ENCODE measurements around the gene PDE4D. TPM values are rescaled to one million over a fixed set of nuclear protein-coding genes. Genes with fewer than 3 reads are reported as not detected.

The PDE4D gene
- total RNA-seq, 1 experiment from 2014 or later: 11.6 TPM

- BruUV-seq (replicated peaks): no TSS peak
Observed at GRCh38 chr5:59592101-59592500, 301.4 kb downstream of the PDE4D start.

GRCh38 chr5:59591162-59591561, 302.4 kb downstream of the PDE4D start:
- peaks cover 14% of the 10 kb centered on the region for H3K36me3 Mint-ChIP-seq (ENCODE audit: insufficient read depth, unreplicated experiment)
- no peak overlapping the region for H3K4me3 Mint-ChIP-seq (ENCODE audit: low read depth, unreplicated experiment)
- CTCF ChIA-PET: interaction anchor here (0.7 to 1.3 kb wide), 3 partner anchors 28 to 82 kb away, joined by 3 read pairs; no protein-coding TSS in a partner anchor
- TF ChIP-seq CTCF (IDR thresholded peaks at IDR 0.05; ENCODE audit: unreplicated experiment): no peak
- H3K27ac Mint-ChIP-seq (ENCODE audit: unreplicated experiment): peak overlapping the region; percentile 60
- H3K9me3 Mint-ChIP-seq (ENCODE audit: low read depth, unreplicated experiment): peaks cover 3% of the 10 kb centered on the region
- H3K27me3 Mint-ChIP-seq (ENCODE audit: unreplicated experiment): no peaks in the 10 kb centered on the region
- BruUV-seq (replicated peaks): no TSS peak
- no peak for DNase-seq
- peaks cover 47% of the 10 kb centered on the region for H3K4me1 Mint-ChIP-seq (ENCODE audit: low read depth, unreplicated experiment)
- intact Hi-C loops (cut with micrococcal nuclease; ENCODE audit: unreplicated experiment): loop anchor here (10.0 kb wide), 1 partner anchor 164 kb away; no protein-coding TSS in a partner anchor

More at GRCh38 chr5:59592101-59592500, 301.4 kb downstream of the PDE4D start:
- Mint-ChIP-seq H3K4me1 (ENCODE audit: low read depth, unreplicated experiment) (peaks cover 46% of the 10 kb centered on the region), H3K9me3 (ENCODE audit: low read depth, unreplicated experiment) (peaks cover 3% of the 10 kb centered on the region), H3K27me3 (ENCODE audit: unreplicated experiment) (no peaks in the 10 kb centered on the region), H3K4me3 (ENCODE audit: low read depth, unreplicated experiment) (no peak overlapping the region), H3K27ac (ENCODE audit: unreplicated experiment) (peak overlapping the region; percentile 81), H3K36me3 (ENCODE audit: insufficient read depth, unreplicated experiment) (peaks cover 12% of the 10 kb centered on the region)
- TF ChIP-seq CTCF (IDR thresholded peaks at IDR 0.05; ENCODE audit: unreplicated experiment): no peak
- intact Hi-C loops (cut with micrococcal nuclease; ENCODE audit: unreplicated experiment): loop anchor here (10.0 kb wide), 1 partner anchor 163 kb away; no protein-coding TSS in a partner anchor
- no peak for DNase-seq
- CTCF ChIA-PET: no interaction called here

- Mint-ChIP-seq H3K9me3 (ENCODE audit: low read depth, unreplicated experiment) (no peaks in the 10 kb centered on the region), H3K36me3 (ENCODE audit: insufficient read depth, unreplicated experiment) (peaks cover 14% of the 10 kb centered on the region), H3K4me1 (ENCODE audit: low read depth, unreplicated experiment) (peaks cover 57% of the 10 kb centered on the region), H3K27me3 (ENCODE audit: unreplicated experiment) (no peaks in the 10 kb centered on the region), H3K4me3 (ENCODE audit: low read depth, unreplicated experiment) (no peak overlapping the region), H3K27ac (ENCODE audit: unreplicated experiment) (peak overlapping the region; percentile 60)
- CTCF ChIA-PET: no interaction called here
- DNase-seq: no peak
- no TSS peak for BruUV-seq (replicated peaks)
- intact Hi-C loops (cut with micrococcal nuclease; ENCODE audit: unreplicated experiment): loop anchor here (2.0 to 5.0 kb wide), 5 partner anchors 26 to 208 kb away; no protein-coding TSS in a partner anchor
- TF ChIP-seq CTCF (IDR thresholded peaks at IDR 0.05; ENCODE audit: unreplicated experiment): no peak
Observed at GRCh38 chr5:59588922-59589321, 304.6 kb downstream of the PDE4D start.

GRCh38 chr5:59587489-59588337, 305.8 kb downstream of the PDE4D start:
- Mint-ChIP-seq H3K36me3 (ENCODE audit: insufficient read depth, unreplicated experiment) (peaks cover 14% of the 10 kb centered on the region), H3K4me1 (ENCODE audit: low read depth, unreplicated experiment) (peaks cover 58% of the 10 kb centered on the region), H3K27ac (ENCODE audit: unreplicated experiment) (peak overlapping the region; percentile 64), H3K9me3 (ENCODE audit: low read depth, unreplicated experiment) (no peaks in the 10 kb centered on the region), H3K27me3 (ENCODE audit: unreplicated experiment) (no peaks in the 10 kb centered on the region), H3K4me3 (ENCODE audit: low read depth, unreplicated experiment) (peak overlapping the region; percentile 74)
- no peak for TF ChIP-seq CTCF (IDR thresholded peaks at IDR 0.05; ENCODE audit: unreplicated experiment)
- CTCF ChIA-PET: interaction anchor here (0.6 to 1.4 kb wide), 6 partner anchors 25 to 212 kb away, joined by 3 to 11 read pairs (median 3); no protein-coding TSS in a partner anchor
- DNase-seq: peak; percentile 77
- no TSS peak for BruUV-seq (replicated peaks)
- intact Hi-C loops (cut with micrococcal nuclease; ENCODE audit: unreplicated experiment): loop anchor here (2.0 to 5.0 kb wide), 5 partner anchors 25 to 210 kb away; no protein-coding TSS in a partner anchor

All from Calu3 (cell line).